HG02610 (cell line): ENCODE measurements around the gene STAMBPL1.

ENCODE experiments used
- ATAC-seq: cut with Tn5 transposase; IDR thresholded peaks from one replicate; pipeline ENCODE4 v1.9.1; 2021; ENCODE audit warnings: mild to moderate bottlenecking, moderate library complexity; ENCODE audit not compliant: unreplicated experiment

Gene STAMBPL1

DNA sequence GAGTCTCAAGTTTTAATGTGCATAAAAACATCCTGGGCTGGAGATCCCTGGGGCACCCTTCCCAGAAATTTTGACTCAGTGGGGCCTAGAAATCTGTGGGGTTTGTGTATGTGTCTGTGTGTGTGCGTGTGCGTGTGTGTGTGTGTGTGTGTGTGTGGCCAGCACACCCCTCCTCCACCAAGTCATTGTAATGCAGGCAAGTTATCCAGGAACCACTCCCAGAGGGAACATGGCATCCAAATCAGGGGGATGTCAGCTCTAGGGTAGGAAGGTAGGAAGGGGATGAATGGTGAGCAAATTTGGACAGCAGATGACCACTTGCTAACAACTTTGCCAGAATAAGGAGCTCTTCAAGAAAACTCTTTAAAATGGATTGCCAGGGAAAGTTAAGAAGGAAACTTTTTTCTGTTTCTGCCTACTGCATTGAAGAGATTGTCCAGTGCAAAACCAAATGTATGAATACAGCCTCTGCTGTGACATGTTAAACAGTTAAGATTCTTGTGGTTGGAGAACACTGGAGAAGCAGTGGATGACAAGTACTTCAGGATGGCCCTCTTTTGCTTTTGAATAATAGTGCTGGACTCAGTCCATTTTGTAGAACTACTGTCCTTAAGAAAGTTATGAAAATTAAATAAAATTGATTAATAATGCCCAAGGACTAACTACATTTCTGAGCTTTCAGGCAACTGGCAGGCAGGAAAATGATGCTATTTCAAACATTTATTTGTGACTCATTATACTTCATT lies 12.3 kb downstream of the STAMBPL1 start:
- no peak for ATAC-seq

DNA sequence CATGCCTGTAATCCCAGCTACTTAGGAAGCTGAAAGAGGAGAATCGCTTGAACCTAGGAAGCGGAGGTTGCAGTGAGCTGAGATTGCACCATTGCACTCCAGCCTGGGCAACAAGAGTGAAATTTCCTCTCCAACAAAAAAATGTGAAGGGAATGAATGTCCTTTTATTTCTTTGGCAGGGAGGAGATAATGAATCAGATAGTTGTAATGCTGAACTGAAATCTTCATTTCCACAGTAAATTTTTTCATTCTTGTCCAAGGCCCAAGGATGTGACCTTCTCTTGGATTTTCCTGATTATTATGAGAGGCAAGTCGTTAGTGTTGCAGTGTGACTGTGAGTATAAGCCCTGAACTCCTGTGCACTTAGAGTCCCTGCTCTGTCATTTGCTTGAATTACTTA lies 13.6 kb downstream of the STAMBPL1 start:
- ATAC-seq = no peak

DNA sequence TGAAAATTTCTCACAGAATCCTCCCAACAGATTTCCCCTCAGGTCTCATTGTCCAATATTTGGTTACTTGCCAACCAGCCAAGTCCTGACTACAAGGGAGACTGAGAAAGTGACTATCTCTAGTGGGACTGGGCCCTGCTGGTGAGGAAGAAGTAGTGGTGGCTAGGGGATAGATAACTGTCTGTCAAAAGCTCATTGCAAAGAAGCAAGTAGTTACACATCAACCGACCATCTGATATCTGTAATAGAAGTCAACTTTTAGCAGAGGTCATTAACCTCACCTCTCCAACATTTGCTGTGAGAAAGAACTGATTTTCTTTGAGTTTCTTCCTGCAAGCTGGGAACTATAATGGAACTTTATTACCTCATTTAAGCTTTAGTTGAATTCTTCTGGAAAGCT lies 15.2 kb downstream of the STAMBPL1 start:
- no peak for ATAC-seq

DNA sequence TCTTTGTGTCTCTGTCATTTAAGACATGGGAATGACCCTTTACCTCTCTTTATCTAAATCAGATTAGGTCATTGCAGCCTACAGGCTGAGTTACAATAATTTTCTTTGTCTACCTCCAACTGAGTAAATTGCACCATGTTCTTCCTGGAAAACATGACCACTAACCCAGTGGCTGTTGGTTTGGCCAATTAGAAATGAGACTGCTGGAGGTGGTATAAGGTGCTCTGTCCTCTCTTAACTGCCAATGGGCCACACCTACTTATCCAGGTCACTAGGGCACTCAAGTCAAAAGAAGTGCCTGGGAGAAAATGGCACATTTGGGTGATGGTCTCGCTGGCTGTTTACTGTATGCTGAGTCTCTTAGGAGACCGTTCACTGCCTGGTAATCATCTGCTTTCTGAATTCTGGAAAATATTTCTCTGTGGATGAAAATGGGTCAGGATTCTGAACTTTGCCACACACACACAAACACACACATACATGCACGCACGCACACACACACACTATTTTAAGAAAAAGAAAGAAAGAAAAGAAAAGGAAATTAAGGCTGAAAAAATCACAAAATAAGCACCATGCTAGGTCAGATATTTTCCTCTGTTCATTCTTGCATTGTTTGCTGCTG lies 16.4 kb downstream of the STAMBPL1 start:
- no peak for ATAC-seq

DNA sequence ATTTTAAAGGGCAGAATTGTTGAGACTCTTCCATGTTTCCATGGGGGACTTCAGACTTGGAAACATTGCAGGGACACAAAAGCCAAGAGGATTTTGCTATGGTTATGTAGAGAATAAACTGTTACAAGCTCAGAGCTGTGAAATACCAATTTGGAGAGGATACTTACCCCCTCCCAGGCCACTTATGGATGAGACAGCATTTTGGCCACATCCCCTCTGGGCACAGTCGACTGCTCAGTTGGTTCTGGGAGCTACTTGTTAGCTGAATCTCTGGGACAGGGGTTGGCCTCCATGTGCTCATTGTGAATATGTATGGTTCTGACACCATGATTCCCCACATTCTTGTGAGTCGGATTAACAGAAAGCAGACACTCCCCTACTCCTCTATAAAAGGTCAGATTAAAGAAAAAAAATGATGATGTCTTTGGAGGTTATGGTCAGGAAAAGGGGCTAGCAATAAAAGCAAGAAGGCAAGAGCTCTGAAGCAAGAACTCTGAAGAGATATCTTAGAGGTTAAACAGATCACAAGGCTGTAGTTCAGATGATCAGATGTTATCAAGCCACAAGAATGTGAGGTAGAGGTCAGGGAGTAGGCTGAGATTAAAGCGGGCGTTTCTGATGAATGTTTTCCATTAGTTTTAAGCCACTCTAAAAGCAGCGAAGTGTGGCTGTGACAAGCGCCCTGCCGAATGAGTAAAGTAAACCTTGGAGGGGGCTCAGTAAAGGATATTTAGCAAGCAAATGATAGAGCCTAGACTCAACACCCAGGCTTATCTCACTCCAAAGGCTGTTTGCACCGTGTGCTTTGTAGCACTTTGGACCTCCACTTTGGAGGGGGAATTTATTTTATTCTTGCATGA lies 17.2 kb downstream of the STAMBPL1 start:
- no peak for ATAC-seq

DNA sequence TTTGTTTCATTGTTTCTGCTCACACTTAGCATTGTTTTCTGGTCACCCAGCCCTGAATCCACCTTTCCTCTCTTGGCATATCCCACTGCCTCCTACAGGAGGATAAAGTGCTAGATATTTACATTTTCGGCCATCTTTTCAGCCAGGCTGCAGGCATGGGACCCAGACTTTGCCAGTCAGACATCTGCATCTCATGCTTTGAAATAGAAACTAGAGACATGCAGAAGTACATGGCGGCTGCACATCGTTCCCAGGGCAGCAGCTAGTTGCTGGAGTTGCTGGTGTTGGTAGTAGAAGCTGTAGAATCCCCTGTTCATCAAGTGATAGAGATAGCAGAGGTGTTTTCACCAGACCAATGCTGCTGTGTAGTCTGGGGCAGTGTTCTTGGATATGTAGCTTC lies 18.7 kb downstream of the STAMBPL1 start:
- ATAC-seq = no peak

DNA sequence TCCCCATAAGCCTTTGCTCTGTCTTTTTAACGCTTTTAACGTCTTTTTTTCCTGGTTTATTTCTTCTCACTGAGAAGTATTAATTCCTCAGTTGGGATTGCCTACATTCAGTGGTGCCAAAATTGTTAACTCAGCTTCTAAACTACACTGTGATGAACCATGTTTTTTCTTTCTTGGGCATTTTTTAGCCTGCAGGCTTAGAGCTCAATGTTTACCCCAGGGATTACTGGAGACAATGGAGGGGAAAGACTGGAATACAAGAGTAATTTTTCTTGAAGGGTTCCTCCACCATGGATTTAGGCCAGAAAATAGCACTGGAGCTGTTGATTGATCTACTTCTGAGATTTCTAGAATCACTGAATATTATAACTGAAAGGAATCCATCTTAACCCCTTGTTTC lies 19.8 kb downstream of the STAMBPL1 start:
- ATAC-seq = no peak

DNA sequence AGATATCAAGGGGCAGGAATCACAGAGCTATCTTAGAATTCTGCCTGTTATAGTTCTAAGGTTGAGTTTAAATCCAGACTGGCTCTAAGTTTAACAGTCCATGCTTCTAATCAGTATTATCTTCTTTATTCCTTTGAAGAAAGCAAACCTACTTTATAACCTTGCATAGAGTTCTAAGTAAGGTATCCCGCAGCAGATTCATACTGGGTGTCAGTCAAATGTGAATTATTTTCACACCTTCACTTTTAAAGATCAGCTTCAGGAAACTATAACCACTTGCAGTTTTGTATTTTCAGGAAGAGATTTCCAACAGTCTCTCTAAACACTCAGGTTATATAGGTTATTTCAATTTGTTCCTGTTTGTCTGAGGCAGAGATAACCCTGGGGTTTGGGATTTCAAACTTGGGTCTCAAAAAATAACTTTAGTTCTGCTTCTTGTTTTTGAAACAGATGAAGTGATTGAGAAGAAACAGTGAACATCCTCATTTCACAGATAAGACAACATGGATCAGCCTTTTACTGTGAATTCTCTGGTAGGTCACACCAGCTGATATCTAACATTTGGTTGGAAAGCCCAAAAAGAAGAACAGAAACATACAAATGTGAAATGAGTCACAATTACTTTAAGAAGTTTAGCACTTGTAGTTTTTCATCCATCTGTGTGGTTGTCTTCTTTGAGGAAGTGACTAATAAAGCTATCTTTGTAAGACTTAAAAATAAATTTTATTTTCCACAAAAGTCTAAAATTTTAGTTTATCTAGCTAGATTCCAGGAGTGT lies 21.4 kb downstream of the STAMBPL1 start:
- peak; percentile 88 for ATAC-seq

DNA sequence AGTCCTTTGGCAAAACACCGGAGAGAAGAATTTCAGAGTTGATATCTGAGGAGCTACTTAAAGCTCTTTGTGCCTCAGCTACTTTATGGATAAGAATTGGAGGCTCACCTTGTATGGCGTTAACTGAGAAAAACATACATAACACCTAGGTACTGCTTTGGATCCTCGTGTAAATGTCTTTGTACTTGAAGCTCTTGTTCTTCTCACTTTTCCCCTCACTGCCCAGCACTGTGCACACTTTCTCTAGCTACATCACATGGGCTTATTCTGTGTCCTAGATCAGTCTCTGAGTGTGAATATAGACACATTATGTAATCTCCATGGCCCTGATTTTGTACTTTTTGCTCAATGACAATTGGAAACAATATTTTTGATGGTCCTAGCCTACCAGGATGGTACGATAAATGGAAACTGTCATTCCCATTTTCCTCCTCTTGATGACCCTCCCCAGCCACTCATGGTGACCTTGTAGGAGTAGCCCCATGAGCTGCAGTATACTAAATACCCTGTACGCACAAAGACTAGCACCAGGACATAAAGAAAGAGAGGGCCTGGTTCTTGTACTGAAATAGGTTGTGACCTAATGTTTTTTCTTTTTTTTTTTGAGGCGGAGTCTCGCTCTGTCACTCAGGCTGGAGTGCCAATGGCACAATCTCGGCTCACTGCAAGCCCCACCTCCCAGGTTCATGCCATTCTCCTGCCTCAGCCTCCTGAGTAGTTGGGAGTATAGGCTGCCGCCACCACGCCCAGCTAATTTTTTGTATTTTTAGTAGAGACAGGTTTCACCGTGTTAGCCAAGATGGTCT lies 22.1 kb downstream of the STAMBPL1 start:
- peak; percentile 35 for ATAC-seq

DNA sequence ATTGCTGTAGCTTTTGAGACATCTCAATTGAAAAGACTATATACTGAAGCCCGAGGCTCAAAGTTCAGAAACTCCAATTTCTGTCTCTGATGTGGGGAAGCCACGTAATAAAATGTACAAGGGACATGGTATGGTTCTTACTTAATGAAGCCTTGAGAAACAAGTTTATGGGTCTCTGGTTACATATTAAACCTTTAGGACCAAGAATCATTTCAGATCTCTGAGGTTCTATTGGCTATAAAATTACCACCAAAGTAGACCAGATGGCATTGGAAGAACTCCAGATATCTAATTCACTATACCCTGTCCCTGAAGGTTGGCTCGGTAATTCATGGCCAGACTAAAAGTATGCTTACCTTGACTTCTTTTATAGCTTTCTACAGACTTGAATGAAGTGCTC lies 23.7 kb downstream of the STAMBPL1 start:
- ATAC-seq = no peak

DNA sequence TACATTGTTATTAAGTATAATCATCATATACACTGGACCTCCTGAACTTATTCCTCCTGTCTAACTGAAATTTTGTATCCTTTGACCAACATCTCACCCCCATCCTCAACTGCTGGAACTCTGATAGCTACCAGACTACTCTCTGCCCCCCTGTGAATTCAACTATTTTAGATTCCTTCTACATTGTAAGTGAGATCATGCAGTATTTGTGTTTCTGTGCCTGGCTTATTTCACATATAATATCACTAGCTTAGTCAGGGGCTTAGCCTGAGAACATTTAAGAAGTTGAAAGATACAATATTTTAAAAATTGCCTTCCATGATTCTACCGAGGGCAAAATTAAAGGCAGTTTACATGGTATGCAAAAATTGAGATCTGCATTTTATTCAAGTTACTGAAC lies 26.9 kb downstream of the STAMBPL1 start:
- ATAC-seq = no peak

DNA sequence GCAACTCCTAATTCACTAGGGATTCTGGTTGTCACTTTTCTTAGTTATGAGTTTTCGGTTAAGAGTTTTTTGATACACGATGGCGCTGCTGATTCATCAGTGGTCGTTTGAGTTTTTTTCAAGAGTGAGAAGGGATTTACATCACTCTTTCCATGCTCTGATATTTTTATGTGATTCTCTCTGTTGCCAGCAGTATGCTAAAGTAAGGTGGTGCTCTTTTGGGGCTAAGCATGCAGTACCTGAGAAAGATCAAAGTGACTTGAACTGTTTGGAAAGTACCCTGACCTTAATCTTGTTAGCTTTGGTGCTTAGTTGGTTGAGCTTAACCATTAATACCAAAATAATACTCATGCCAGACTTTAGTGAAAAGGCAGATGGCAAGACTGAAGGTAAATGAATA lies 28.1 kb downstream of the STAMBPL1 start:
- ATAC-seq = no peak

DNA sequence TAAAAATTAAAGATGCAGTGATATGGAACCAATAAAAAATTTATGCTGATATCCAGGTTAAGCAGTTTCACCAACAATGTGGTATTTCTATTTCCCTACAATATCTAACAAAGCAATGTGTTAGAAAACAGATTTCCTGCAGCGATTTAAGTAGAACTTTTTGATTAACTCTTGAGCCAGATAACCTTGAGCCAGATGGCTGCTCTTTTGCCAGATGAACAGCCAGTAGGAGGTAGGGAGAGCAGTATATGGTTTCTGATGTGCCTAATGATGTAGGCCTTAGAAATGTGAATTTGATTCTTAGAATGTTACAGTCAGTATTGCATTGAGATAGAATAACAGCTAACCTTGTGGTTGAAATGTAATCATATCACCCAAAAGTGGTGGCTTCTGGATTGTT lies 31.1 kb downstream of the STAMBPL1 start:
- no peak for ATAC-seq

DNA sequence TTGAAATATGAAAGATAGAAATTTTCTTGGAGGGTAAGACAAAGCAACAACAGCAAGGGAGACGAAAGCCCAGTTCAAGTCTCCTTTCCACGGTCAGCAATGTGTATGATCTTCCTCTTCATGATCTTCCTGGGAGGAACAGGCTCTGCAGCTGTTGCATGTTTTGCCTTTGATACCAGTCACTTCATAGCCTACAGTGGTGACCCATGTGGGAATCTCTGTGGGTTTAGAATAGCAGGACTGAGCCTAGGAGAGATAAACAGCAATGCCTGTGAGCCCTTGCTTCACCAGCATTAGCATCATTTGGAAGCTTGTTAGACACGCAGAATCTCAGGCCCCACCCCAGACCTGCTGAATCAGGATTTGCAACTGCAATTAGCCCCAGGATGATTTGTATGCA lies 31.8 kb downstream of the STAMBPL1 start:
- no peak for ATAC-seq

DNA sequence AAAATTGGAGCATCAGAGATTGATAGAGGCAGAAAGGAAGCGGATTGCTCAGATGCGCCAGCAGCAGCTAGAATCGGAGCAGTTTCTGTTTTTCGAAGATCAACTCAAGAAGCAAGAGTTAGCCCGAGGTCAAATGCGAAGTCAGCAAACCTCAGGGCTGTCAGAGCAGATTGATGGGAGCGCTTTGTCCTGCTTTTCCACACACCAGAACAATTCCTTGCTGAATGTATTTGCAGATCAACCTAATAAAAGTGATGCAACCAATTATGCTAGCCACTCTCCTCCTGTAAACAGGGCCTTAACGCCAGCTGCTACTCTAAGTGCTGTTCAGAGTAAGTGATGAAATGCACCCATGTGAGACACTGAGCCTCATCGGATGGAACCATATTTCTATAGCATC lies 33.1 kb downstream of the STAMBPL1 start:
- ATAC-seq = no peak

DNA sequence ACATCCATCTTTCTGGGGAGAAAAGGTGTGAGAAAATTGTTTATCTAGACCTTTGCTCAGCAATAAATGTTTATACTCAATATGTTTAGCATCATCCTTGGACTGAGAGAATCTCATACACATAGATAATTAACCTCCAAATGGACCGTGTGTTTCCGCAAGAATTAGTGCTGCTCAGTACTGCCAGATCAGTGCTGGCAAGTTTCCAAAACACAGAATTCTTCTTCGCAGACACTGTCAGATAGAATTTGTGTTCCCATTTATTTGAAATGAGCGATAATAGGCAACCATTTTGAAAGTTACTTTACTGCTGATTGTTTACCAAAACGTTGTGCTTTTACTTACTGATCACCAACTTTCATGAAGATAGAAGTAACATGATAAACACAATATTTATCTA lies 33.7 kb downstream of the STAMBPL1 start:
- ATAC-seq = no peak

DNA sequence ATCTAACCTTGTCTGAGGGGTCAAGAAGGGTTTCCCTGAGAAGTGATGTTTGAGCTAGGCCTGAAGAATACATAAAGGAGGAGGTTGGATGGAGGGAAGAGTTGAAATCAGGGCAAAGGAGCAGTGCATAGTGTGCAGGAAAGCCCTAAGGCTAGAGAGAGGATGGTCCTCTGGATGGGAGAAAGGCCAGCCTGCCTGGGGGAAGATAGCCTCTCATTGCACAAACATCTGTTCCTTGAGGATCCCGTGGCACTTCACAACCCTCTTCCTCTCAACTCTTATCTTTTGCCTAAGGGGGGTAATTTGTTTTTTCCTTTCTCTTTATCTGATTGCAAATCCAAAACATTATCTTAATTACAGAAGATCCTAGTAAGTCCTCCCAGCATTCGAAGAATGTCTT lies 35.7 kb downstream of the STAMBPL1 start:
- no peak for ATAC-seq

DNA sequence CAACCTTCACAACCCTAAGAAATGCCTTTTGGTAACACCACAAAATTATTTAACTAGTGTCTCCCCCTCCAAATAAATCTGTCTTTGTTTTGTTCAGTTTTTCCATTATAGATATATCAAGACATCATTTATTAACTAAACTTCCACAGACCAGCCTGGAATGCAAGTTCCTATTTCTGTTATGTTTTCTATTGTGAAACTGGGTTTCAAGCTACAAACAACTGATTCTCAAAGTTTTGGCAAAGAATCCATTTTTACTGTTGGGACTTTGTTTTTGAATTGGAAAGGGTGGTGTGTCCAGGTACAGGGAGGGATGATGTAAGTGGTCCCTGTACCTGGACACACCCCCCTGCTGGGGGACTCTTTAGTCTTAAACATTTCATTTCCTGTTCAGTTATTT lies 36.2 kb downstream of the STAMBPL1 start:
- ATAC-seq = no peak

DNA sequence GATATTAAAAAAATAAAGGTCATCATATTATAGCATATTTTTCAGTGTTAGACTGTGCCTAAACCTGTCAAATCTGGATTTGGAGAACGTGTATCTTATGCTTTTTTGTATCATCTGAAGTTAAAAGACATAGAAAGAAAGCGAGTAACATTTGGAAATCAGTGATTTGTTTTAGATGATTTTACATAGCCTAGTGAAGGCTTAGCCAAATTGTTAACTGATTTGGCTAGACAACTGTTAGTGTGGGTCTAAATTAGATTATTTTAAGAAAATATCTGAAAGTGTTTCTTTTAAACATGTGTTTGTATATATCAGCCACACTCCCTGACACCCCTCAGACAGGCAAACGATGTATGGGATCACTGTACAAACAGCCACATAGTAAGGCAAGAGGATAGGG lies 36.9 kb downstream of the STAMBPL1 start:
- ATAC-seq = no peak

DNA sequence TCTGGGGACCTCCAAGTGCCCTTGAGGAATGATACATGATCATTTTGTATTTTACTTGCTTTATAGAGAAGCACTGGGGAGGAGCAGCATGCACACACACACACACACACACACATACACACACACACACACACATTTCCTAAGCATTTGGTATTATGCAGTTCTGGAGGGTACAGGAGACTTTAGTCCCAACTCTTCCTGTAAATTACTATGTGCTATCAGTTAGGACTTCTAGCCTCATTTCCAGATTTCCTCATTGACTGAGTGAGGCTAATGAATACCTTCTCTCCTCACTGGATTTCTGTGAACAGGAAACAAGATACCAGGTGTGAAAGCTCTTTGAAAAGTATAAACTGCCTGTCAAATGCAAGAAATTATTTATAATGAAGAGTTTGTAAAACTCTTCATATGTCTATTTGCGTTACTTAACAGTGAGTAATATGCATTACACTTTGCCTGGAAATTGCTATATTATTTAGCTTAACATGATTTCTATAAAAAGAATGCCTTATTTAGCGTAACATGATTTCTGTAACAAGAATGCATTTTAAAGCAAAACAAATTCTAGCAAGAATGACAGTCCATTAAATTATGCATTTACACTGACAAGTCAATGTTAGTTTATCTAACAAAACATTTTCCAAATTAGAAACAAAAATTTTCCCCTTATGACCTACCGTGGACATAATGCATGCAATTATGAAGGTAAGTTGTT lies 38.3 kb downstream of the STAMBPL1 start:
- ATAC-seq = no peak
